Measurements from ENCODE around the gene PRSS58. TPM values are rescaled to one million over a fixed set of nuclear protein-coding genes. Genes with fewer than 3 reads are reported as not detected.

PRSS58 gene
- total RNA-seq, 5 donors from 2014 or later (not counting 1 experiment from before 2014, with no cell fraction given), result not detected

DNA sequence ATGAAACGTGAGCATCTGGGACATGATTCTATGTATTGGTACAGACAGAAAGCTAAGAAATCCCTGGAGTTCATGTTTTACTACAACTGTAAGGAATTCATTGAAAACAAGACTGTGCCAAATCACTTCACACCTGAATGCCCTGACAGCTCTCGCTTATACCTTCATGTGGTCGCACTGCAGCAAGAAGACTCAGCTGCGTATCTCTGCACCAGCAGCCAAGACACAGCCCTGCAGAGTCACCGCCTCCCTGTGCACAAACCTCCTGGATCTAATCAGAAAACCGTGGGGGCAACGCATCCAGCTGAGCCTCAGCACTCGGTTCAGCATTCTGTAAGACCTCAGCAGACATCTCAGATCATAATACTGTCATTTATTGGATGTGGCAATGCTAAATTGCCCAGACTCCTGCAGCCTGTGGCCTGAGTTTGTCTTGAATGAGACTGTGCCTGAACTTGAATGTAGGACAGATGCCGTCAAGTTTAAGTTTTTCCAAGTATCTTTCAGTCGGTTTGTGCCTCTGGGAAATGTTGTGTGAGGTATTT is 41.5 kb upstream of the PRSS58 start:
- peak overlapping the region; percentile 54 to 65 (median 54) for H3K4me3 Mint-ChIP-seq
- H3K9me3 Mint-ChIP-seq, result no peaks in the 10 kb centered on the region
- H3K27ac ChIP-seq (ENCODE audit: low read length), result no peak overlapping the region
- POLR2A ChIA-PET, result interaction anchor here in 1 of 2 donors (0.6 kb wide), 1 partner anchor 834 kb away, joined by 3 read pairs; no protein-coding TSS in a partner anchor
- 14% methylated on average over 4 of the region's 10 CpGs for WGBS (ENCODE audit: insufficient coverage)
- H3K27ac Mint-ChIP-seq, result peak overlapping the region in 1 of 2 donors; percentile 59
- no peaks in the 10 kb centered on the region for H3K36me3 ChIP-seq (ENCODE audit: control insufficient read depth in 2 of 2, extremely low read depth in 1 of 2, insufficient read depth in 1 of 2, low read length in 1 of 2)
- peaks cover 0 to 11% of the 10 kb centered on the region in 2 experiments for H3K27me3 ChIP-seq (replicated peaks in 1 of 2; ENCODE audit: control insufficient read depth in 2 of 2, extremely low read depth in 1 of 2, insufficient read depth in 2 of 2, low read length in 1 of 2)
- CTCF ChIA-PET, result no interaction called here
- no peaks in the 10 kb centered on the region for H3K9me3 ChIP-seq
- no peak for DNase-seq
- no peak overlapping the region for H3K4me3 ChIP-seq (ENCODE audit: control insufficient read depth in 1 of 2, extremely low read depth in 1 of 2, low read length in 1 of 2)
- ATAC-seq (replicated peaks in 1 of 4), result peak in 3 of 4 experiments; percentile 36 to 73 (median 57)
- peaks cover 10 to 18% of the 10 kb centered on the region in 2 experiments for H3K4me1 ChIP-seq (ENCODE audit: control insufficient read depth in 1 of 2, extremely low read depth in 1 of 2, insufficient read depth in 2 of 2, low read length in 2 of 2)
- no peaks in the 10 kb centered on the region for H3K36me3 Mint-ChIP-seq
- H3K27me3 Mint-ChIP-seq, result peaks cover 17 to 46% of the 10 kb centered on the region in 2 donors
- H3K4me1 Mint-ChIP-seq, result peaks cover 20 to 45% (median 20%) of the 10 kb centered on the region in 3 donors

DNA sequence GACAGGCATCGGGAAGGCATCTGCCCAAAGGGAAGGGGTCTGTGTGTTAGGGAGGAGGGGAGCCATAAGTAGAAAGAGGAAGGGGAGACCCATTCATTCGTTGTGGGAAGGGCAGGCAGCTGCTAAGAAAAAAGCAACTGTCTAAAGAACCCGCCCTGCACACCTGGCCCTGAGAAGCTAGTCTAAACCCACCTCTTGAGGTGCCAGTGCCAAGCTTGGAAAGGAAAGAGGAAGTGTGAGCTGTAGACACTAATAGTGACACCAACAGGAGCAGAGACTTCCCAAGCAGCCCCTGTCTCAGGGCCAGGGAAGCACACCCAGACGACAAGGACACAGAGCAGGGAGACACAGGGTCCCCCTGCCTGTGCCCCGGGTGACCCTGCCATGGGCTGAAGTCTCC is 40.8 kb upstream of the PRSS58 start:
- CTCF ChIA-PET, result interaction anchor here in 1 of 2 donors (1.0 kb wide), 1 partner anchor 513 kb away, joined by 3 read pairs; no protein-coding TSS in a partner anchor
- no peaks in the 10 kb centered on the region for H3K36me3 Mint-ChIP-seq
- Histone ChIP-seq H3K4me3 (ENCODE audit: control insufficient read depth in 1 of 2, extremely low read depth in 1 of 2, low read length in 1 of 2) (no peak overlapping the region), H3K9me3 (no peaks in the 10 kb centered on the region), H3K36me3 (ENCODE audit: control insufficient read depth in 2 of 2, extremely low read depth in 1 of 2, insufficient read depth in 1 of 2, low read length in 1 of 2) (no peaks in the 10 kb centered on the region), H3K27ac (ENCODE audit: low read length) (no peak overlapping the region), H3K27me3 (replicated peaks in 1 of 2; ENCODE audit: control insufficient read depth in 2 of 2, extremely low read depth in 1 of 2, insufficient read depth in 2 of 2, low read length in 1 of 2) (peaks cover 0 to 11% of the 10 kb centered on the region in 2 experiments), H3K4me1 (ENCODE audit: control insufficient read depth in 1 of 2, extremely low read depth in 1 of 2, insufficient read depth in 2 of 2, low read length in 2 of 2) (peaks cover 10 to 13% of the 10 kb centered on the region in 2 experiments)
- peak overlapping the region in 2 of 3 donors; percentile 54 to 65 for H3K4me3 Mint-ChIP-seq
- H3K27me3 Mint-ChIP-seq, result peaks cover 18 to 49% of the 10 kb centered on the region in 2 donors
- peaks cover 14 to 38% (median 16%) of the 10 kb centered on the region in 3 donors for H3K4me1 Mint-ChIP-seq
- H3K9me3 Mint-ChIP-seq, result no peaks in the 10 kb centered on the region
- H3K27ac Mint-ChIP-seq, result peak overlapping the region in 1 of 2 donors; percentile 20
- no peak for DNase-seq
- WGBS (ENCODE audit: insufficient coverage), result 29% methylated on average over 5 of the region's 5 CpGs
- ATAC-seq (replicated peaks in 1 of 4), result peak in 2 of 4 experiments; percentile 25 to 27
- POLR2A ChIA-PET, result no interaction called here

DNA sequence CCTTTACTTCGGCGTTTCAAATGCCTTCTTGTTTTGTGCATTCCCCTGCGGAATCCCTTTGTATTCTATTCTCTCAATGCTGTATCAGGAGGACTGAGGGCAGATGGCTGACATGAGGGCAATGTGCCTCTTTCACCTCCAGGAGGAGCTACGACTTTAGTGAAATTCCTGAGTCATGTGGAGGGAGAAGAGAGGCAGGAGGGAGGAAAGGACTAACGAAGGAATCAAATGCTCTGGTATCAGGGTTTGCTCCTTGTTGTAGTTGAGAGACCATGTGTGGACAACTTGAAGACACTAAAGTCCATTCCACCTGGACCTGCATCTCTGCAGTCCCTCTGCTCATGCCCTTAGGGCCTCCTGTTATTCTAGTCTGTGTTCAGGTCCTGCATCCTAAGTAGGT is 40.2 kb upstream of the PRSS58 start:
- WGBS (ENCODE audit: insufficient coverage), result 0% methylated on average over 1 of the region's 5 CpGs

DNA sequence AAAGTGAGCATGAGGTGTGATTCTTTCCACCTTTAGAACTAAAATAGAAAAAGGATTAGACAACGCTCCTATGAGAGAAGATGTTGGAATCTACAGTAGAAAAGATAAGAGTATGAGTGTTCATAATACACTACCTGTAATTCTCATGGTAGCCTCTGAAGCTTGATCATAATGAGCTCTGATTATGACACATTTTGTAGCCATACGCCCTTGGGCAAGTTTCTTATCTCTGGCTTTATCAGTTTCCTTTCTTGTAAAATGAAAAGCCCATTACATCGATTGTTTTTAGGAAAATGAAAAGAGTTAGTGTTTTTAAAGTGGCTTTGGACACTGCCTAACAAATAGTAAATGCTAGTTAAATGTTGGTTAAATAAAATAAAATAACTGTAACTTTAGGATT is 22.4 kb upstream of the PRSS58 start:
- Mint-ChIP-seq H3K9me3 (peaks cover 7 to 8% (median 7%) of the 10 kb centered on the region in 3 donors), H3K4me1 (peaks cover 0 to 2% (median 0%) of the 10 kb centered on the region in 3 donors), H3K36me3 (peaks cover 6% of the 10 kb centered on the region), H3K4me3 (no peak overlapping the region), H3K27ac (no peak overlapping the region), H3K27me3 (peaks cover 30 to 40% of the 10 kb centered on the region in 2 donors)
- ATAC-seq (replicated peaks in 1 of 4), result no peak
- POLR2A ChIA-PET, result no interaction called here
- Histone ChIP-seq H3K27me3 (replicated peaks in 1 of 2; ENCODE audit: control insufficient read depth in 2 of 2, extremely low read depth in 1 of 2, insufficient read depth in 2 of 2, low read length in 1 of 2) (peaks cover 0 to 2% of the 10 kb centered on the region in 2 experiments), H3K9me3 (no peaks in the 10 kb centered on the region), H3K36me3 (ENCODE audit: control insufficient read depth in 2 of 2, extremely low read depth in 1 of 2, insufficient read depth in 1 of 2, low read length in 1 of 2) (no peaks in the 10 kb centered on the region), H3K4me1 (ENCODE audit: control insufficient read depth in 1 of 2, extremely low read depth in 1 of 2, insufficient read depth in 2 of 2, low read length in 2 of 2) (no peaks in the 10 kb centered on the region), H3K27ac (ENCODE audit: low read length) (no peak overlapping the region), H3K4me3 (ENCODE audit: control insufficient read depth in 1 of 2, extremely low read depth in 1 of 2, low read length in 1 of 2) (no peak overlapping the region)
- CTCF ChIA-PET, result no interaction called here
- no peak for DNase-seq
- WGBS (ENCODE audit: insufficient coverage), result no CpG with 5 or more reads among the region's 3 CpGs

More for the DNA sequence above, 40.2 kb upstream of the PRSS58 start:
- Mint-ChIP-seq H3K36me3 (no peaks in the 10 kb centered on the region), H3K27ac (no peak overlapping the region), H3K27me3 (peaks cover 16 to 54% of the 10 kb centered on the region in 2 donors), H3K4me1 (peaks cover 13 to 35% (median 14%) of the 10 kb centered on the region in 3 donors), H3K4me3 (no peak overlapping the region), H3K9me3 (no peaks in the 10 kb centered on the region)
- ChIA-PET POLR2A (no interaction called here), CTCF (interaction anchor here (0.8 to 1.1 kb wide), 3 partner anchors 19 to 513 kb away, joined by 3 read pairs; no protein-coding TSS in a partner anchor)
- Histone ChIP-seq H3K36me3 (ENCODE audit: control insufficient read depth in 2 of 2, extremely low read depth in 1 of 2, insufficient read depth in 1 of 2, low read length in 1 of 2) (no peaks in the 10 kb centered on the region), H3K27ac (ENCODE audit: low read length) (no peak overlapping the region), H3K27me3 (replicated peaks in 1 of 2; ENCODE audit: control insufficient read depth in 2 of 2, extremely low read depth in 1 of 2, insufficient read depth in 2 of 2, low read length in 1 of 2) (peaks cover 0 to 11% of the 10 kb centered on the region in 2 experiments), H3K4me1 (ENCODE audit: control insufficient read depth in 1 of 2, extremely low read depth in 1 of 2, insufficient read depth in 2 of 2, low read length in 2 of 2) (peaks cover 10 to 13% of the 10 kb centered on the region in 2 experiments), H3K4me3 (ENCODE audit: control insufficient read depth in 1 of 2, extremely low read depth in 1 of 2, low read length in 1 of 2) (no peak overlapping the region), H3K9me3 (no peaks in the 10 kb centered on the region)
- no peak for ATAC-seq (replicated peaks in 1 of 4)
- peak in 1 of 35 experiments; percentile 38 for DNase-seq

DNA sequence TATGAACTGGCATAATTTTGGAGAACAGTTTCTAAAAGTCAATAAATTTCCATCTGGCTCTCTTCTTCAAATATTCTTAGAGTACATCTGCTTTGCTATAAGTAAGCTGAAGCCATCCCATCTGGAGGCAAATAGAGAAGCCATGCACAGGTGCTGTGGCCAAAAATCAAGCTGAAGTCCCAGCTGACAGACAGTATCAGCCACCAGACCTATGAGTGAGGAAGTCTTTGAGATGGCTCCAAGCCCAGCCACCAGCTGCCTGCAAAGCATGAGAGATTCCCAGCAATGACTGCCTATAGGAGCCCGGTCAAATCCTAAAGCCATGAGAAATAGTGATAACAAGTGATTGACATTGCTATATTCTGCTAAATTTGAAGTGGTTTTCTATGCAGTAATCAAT is 21.7 kb upstream of the PRSS58 start:
- Mint-ChIP-seq H3K36me3 (peaks cover 8% of the 10 kb centered on the region), H3K27me3 (peaks cover 34 to 44% of the 10 kb centered on the region in 2 donors), H3K4me3 (no peak overlapping the region), H3K27ac (no peak overlapping the region), H3K9me3 (peaks cover 12 to 13% (median 13%) of the 10 kb centered on the region in 3 donors), H3K4me1 (peaks cover 0 to 2% (median 0%) of the 10 kb centered on the region in 3 donors)
- no peak overlapping the region for H3K4me3 ChIP-seq (ENCODE audit: control insufficient read depth in 1 of 2, extremely low read depth in 1 of 2, low read length in 1 of 2)
- WGBS (ENCODE audit: insufficient coverage), result no CpG with 5 or more reads among the region's 1 CpG
- ATAC-seq (replicated peaks in 1 of 4), result no peak
- H3K27me3 ChIP-seq (replicated peaks in 1 of 2; ENCODE audit: control insufficient read depth in 2 of 2, extremely low read depth in 1 of 2, insufficient read depth in 2 of 2, low read length in 1 of 2), result peaks cover 0 to 3% of the 10 kb centered on the region in 2 experiments
- H3K36me3 ChIP-seq (ENCODE audit: control insufficient read depth in 2 of 2, extremely low read depth in 1 of 2, insufficient read depth in 1 of 2, low read length in 1 of 2), result no peaks in the 10 kb centered on the region
- ChIA-PET POLR2A (interaction anchor here in 1 of 2 donors (0.5 kb wide), 1 partner anchor 26 kb away, joined by 3 read pairs; no protein-coding TSS in a partner anchor), CTCF (interaction anchor here in 1 of 2 donors (1.0 kb wide), 1 partner anchor 18 kb away, joined by 3 read pairs; no protein-coding TSS in a partner anchor)
- no peak overlapping the region for H3K27ac ChIP-seq (ENCODE audit: low read length)
- H3K4me1 ChIP-seq (ENCODE audit: control insufficient read depth in 1 of 2, extremely low read depth in 1 of 2, insufficient read depth in 2 of 2, low read length in 2 of 2), result no peaks in the 10 kb centered on the region
- H3K9me3 ChIP-seq, result no peaks in the 10 kb centered on the region
- DNase-seq, result no peak

DNA sequence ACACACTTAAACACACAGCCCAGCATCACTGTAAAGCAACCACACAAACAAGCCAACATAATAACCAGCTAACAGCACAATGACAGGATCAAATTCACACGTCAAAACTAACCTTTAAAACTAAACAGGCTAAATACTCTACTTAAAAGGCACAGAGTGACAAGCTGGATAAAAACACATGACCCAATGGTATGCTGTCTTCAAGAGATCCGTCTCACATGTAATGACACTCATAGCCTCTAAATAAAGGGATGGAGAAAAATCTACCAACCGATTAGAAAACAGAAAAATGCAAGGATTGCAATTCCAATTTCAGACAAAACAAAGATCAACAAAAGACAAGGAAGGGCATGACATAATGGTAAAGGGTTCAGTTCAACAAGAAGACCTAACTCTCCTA is 17.2 kb upstream of the PRSS58 start:
- Mint-ChIP-seq H3K4me3 (no peak overlapping the region), H3K36me3 (peaks cover 8% of the 10 kb centered on the region), H3K9me3 (peaks cover 12 to 13% (median 13%) of the 10 kb centered on the region in 3 donors), H3K4me1 (peaks cover 0 to 2% (median 0%) of the 10 kb centered on the region in 3 donors), H3K27me3 (peaks cover 22 to 33% of the 10 kb centered on the region in 2 donors), H3K27ac (no peak overlapping the region)
- Histone ChIP-seq H3K27ac (ENCODE audit: low read length) (no peak overlapping the region), H3K27me3 (replicated peaks in 1 of 2; ENCODE audit: control insufficient read depth in 2 of 2, extremely low read depth in 1 of 2, insufficient read depth in 2 of 2, low read length in 1 of 2) (peaks cover 0 to 7% of the 10 kb centered on the region in 2 experiments), H3K9me3 (no peaks in the 10 kb centered on the region), H3K4me3 (ENCODE audit: control insufficient read depth in 1 of 2, extremely low read depth in 1 of 2, low read length in 1 of 2) (no peak overlapping the region), H3K36me3 (ENCODE audit: control insufficient read depth in 2 of 2, extremely low read depth in 1 of 2, insufficient read depth in 1 of 2, low read length in 1 of 2) (no peaks in the 10 kb centered on the region), H3K4me1 (ENCODE audit: control insufficient read depth in 1 of 2, extremely low read depth in 1 of 2, insufficient read depth in 2 of 2, low read length in 2 of 2) (no peaks in the 10 kb centered on the region)
- DNase-seq (no peak), ATAC-seq (replicated peaks in 1 of 4) (no peak)
- ChIA-PET CTCF (no interaction called here), POLR2A (no interaction called here)
- 83% methylated on average over 1 of the region's 3 CpGs for WGBS (ENCODE audit: insufficient coverage)

All from T-cell (primary cell).